Upper lobe of left lung (tissue), 4 donors: Measurements from ENCODE around the gene DMD.

Experiments
- CTCF ChIP-seq, 6 experiments: fragments of 450-650 bp in 4 of 6; fragments of 200-600 bp in 2 of 6; sonication (generic) in 2 of 6; IDR thresholded peaks; one replicate each; pipeline ENCODE4 v1.5.1; 2016 to 2019; ENCODE audit warnings: antibody characterized with exemption in 6 of 6
- EP300 ChIP-seq, 4 donors: sonication (generic); formaldehyde crosslinking; IDR thresholded peaks; one replicate each; pipeline ENCODE4 v1.5.1; 2017; ENCODE audit warnings: antibody characterized with exemption in 4 of 4, control low read depth in 2 of 4

GRCh38 chrX:32545101-32545500 lies 666.2 kb downstream of the DMD start:
- TF ChIP-seq EP300 (IDR thresholded peaks at IDR 0.05), result no peak
- TF ChIP-seq CTCF (IDR thresholded peaks at IDR 0.05), result no peak
